HEK293T (cell line): ENCODE data around the gene ARL10.

Source experiments
- CTCF ChIA-PET: fragments of 350-600 bp; formaldehyde crosslinking; extraction: SDS; loops from one replicate; lab custom pipeline; 2021; ENCODE audit warnings: antibody characterized with exemption, inconsistent platforms; lab: Yijun Ruan, JAX
- POLR2A ChIA-PET: fragments of 350-600 bp; formaldehyde crosslinking; extraction: SDS; loops from one replicate; lab custom pipeline; 2020; ENCODE audit warnings: antibody characterized with exemption, inconsistent platforms; lab: Yijun Ruan, JAX
- DNase-seq: peaks from one replicate; pipeline ENCODE4 v3.0.0; 2012; ENCODE audit warnings: mixed read lengths; ENCODE audit errors: extremely low spot score
- ARNT ChIP-seq: fragments of 450-650 bp; IDR thresholded peaks from 2 replicates; pipeline ENCODE4 v1.6.1; 2017; ENCODE audit warnings: mild to moderate bottlenecking
- BHLHE40 ChIP-seq: fragments of 450-650 bp; IDR thresholded peaks from 2 replicates; pipeline ENCODE4 v1.6.1; 2016; ENCODE audit warnings: mild to moderate bottlenecking, moderate library complexity, borderline replicate concordance
- CTBP1 ChIP-seq: fragments of 450-650 bp; IDR thresholded peaks from 2 replicates; pipeline ENCODE4 v1.6.1; 2016; ENCODE audit warnings: borderline replicate concordance
- ELF4 ChIP-seq: fragments of 450-650 bp; IDR thresholded peaks from 2 replicates; pipeline ENCODE4 v1.6.1; 2017; ENCODE audit warnings: antibody characterized with exemption
- FOXA1 ChIP-seq: fragments of 450-650 bp; IDR thresholded peaks from 2 replicates; pipeline ENCODE4 v1.6.1; 2016; ENCODE audit warnings: mild to moderate bottlenecking
- FOXK2 ChIP-seq: fragments of 450-650 bp; IDR thresholded peaks from 2 replicates; pipeline ENCODE4 v1.6.1; 2016; ENCODE audit warnings: mild to moderate bottlenecking
- FOXM1 ChIP-seq: fragments of 450-650 bp; IDR thresholded peaks from 2 replicates; pipeline ENCODE4 v1.6.1; 2017; ENCODE audit warnings: mild to moderate bottlenecking, borderline replicate concordance
- HDGF ChIP-seq: fragments of 450-650 bp; IDR thresholded peaks from 2 replicates; pipeline ENCODE4 v1.6.1; 2017; ENCODE audit warnings: antibody characterized with exemption, borderline replicate concordance
- L3MBTL2 ChIP-seq: fragments of 450-650 bp; conservative IDR thresholded peaks from 2 replicates; pipeline ENCODE4 v1.6.1; 2016; ENCODE audit warnings: mild to moderate bottlenecking
- LEF1 ChIP-seq: fragments of 450-650 bp; IDR thresholded peaks from 2 replicates; pipeline ENCODE4 v1.6.1; 2017; ENCODE audit warnings: mild to moderate bottlenecking, borderline replicate concordance
- NFRKB ChIP-seq: fragments of 450-650 bp; IDR thresholded peaks from 2 replicates; pipeline ENCODE4 v1.6.1; 2016; ENCODE audit warnings: mild to moderate bottlenecking, moderate library complexity
- PKNOX1 ChIP-seq: fragments of 450-650 bp; IDR thresholded peaks from 2 replicates; pipeline ENCODE4 v1.6.1; 2016
- SP1 ChIP-seq: fragments of 450-650 bp; IDR thresholded peaks from 2 replicates; pipeline ENCODE4 v1.6.1; 2017
- SUZ12 ChIP-seq: fragments of 450-650 bp; IDR thresholded peaks from 2 replicates; pipeline ENCODE4 v1.6.1; 2016; ENCODE audit warnings: mild to moderate bottlenecking
- TARDBP ChIP-seq: fragments of 450-650 bp; IDR thresholded peaks from 2 replicates; pipeline ENCODE4 v1.6.1; 2016
- ZNF384 ChIP-seq: fragments of 450-650 bp; IDR thresholded peaks from 2 replicates; pipeline ENCODE4 v1.6.1; 2016

ARL10 gene

GRCh38 chr5:176352116-176352878 is 13.0 kb upstream of the ARL10 start:
- DNase-seq: no peak
- CTCF ChIA-PET: interaction anchor here (0.6 kb wide), 1 partner anchor 576 kb away, joined by 4 read pairs; no protein-coding TSS in a partner anchor
- POLR2A ChIA-PET: interaction anchor here (3.4 kb wide), 1 partner anchor 9 kb away, joined by 12 read pairs; the partner anchor contains the start of gene KIAA1191
- TF ChIP-seq FOXM1 (no peak), L3MBTL2 (no peak), NFRKB (no peak)

DNA sequence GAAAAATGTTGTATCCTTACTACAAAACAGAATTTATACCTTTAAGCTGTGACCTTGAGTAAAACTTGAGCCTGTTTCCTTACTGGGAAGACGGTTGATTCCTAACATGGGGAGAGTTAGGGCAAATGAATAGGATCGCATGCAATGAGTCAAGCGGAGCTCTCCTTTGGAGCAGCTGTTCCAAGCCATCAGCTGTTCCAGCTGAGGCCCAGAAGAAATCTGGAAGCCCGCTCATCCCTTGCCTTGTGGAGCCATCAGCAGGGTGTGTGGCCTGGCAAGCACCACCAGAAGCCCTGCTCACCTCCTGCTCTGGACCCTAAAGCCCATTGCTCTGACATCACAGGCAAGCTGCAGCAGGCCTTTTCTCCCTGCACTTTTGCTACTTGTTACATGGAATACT is 11.8 kb upstream of the ARL10 start:
- ChIA-PET POLR2A (interaction anchor here (3.4 kb wide), 1 partner anchor 8 kb away, joined by 12 read pairs; the partner anchor contains the start of gene KIAA1191), CTCF (interaction anchor here (0.8 kb wide), 1 partner anchor 623 kb away, joined by 4 read pairs; no protein-coding TSS in a partner anchor)
- TF ChIP-seq FOXM1 (no peak), TARDBP (no peak), CTBP1 (no peak), ZNF384 (no peak), FOXK2 (no peak), NFRKB (no peak), ARNT (no peak), FOXA1 (no peak)
- DNase-seq: no peak

GRCh38 chr5:176355400-176356178 is 9.7 kb upstream of the ARL10 start:
- no peak for DNase-seq
- ChIA-PET CTCF (interaction anchor here (0.6 kb wide), 1 partner anchor 629 kb away, joined by 3 read pairs; no protein-coding TSS in a partner anchor), POLR2A (interaction anchor here (1.2 kb wide), 1 partner anchor 33 kb away, joined by 4 read pairs; the partner anchor contains the start of genes HIGD2A and NOP16)
- TF ChIP-seq ELF4 (no peak), CTBP1 (no peak), L3MBTL2 (no peak), NFRKB (no peak), FOXK2 (no peak), TARDBP (no peak), PKNOX1 (no peak), SP1 (no peak), SUZ12 (no peak), ARNT (no peak), LEF1 (no peak), BHLHE40 (no peak), FOXA1 (no peak)

DNA sequence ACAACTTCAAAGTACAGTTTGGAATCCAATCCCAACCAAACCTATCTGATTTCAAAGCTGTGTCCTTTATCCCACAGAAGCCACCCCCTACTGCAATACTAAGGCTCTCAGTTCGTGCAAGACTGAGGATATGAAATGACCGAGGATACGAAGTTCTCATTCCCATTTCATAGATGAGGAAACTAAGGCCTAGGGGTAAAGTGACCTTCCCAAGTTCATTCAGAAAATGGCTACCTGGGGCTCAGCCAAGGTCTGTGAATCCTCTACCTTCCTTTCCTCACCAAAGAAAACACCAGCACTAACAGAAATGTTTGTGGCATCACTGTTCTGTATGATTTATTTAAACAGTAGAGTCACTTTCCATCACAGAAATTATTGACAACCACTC is 9.1 kb upstream of the ARL10 start:
- ChIA-PET POLR2A (no interaction called here), CTCF (no interaction called here)
- no peak for TF ChIP-seq FOXK2
- TF ChIP-seq FOXM1: no peak
- no peak for TF ChIP-seq CTBP1
- TF ChIP-seq NFRKB: no peak
- no peak for TF ChIP-seq LEF1
- TF ChIP-seq PKNOX1: no peak
- no peak for TF ChIP-seq TARDBP
- TF ChIP-seq L3MBTL2: no peak
- no peak for TF ChIP-seq BHLHE40
- no peak for TF ChIP-seq ELF4
- TF ChIP-seq SP1: no peak
- TF ChIP-seq ARNT: no peak
- TF ChIP-seq ZNF384: no peak
- TF ChIP-seq FOXA1: no peak
- no peak for TF ChIP-seq HDGF
- no peak for TF ChIP-seq SUZ12
- no peak for DNase-seq

DNA sequence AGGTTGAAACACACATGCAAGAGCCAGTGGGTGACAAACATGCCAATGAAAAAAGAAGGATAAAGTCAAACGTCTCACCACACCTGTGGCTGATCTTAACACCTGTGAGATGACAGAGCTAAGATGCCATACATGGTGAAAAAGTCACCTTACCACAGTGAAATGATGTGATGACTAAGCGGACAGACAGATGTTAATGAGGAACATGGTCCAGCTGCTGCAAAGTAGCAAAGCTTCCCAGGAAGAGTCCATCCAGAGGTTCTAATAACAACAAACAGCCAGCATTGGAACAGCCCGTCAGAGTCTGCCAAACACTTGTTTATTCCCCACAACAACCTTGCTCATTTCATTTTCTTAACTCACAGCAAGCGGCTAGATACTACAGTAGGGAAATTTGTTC is 5.6 kb upstream of the ARL10 start:
- DNase-seq: no peak
- ChIA-PET CTCF (no interaction called here), POLR2A (interaction anchor here (1.3 to 3.7 kb wide), 3 partner anchors 9 to 29 kb away, joined by 3 to 22 read pairs (median 7); partner anchors contain the start of genes HIGD2A and NOP16)
- no peak for TF ChIP-seq L3MBTL2
- TF ChIP-seq ARNT: no peak
- TF ChIP-seq FOXA1: no peak
- no peak for TF ChIP-seq SP1
- no peak for TF ChIP-seq BHLHE40
- TF ChIP-seq NFRKB: no peak
- no peak for TF ChIP-seq CTBP1
- TF ChIP-seq ELF4: no peak
- TF ChIP-seq ZNF384: no peak
- no peak for TF ChIP-seq HDGF
- TF ChIP-seq LEF1: no peak
- TF ChIP-seq FOXK2: no peak
- TF ChIP-seq SUZ12: no peak
- no peak for TF ChIP-seq FOXM1
- no peak for TF ChIP-seq TARDBP

- TF ChIP-seq FOXK2 (no peak), ARNT (no peak), FOXA1 (no peak), SP1 (no peak), SUZ12 (no peak)
- ChIA-PET POLR2A (interaction anchor here (0.7 to 3.7 kb wide), 8 partner anchors 8 to 183 kb away, joined by 3 to 22 read pairs (median 6); partner anchors contain the start of genes CLTB, HIGD2A and NOP16), CTCF (interaction anchor here (1.7 kb wide), 1 partner anchor 177 kb away, joined by 4 read pairs; no protein-coding TSS in a partner anchor)
- peak; percentile 44 for DNase-seq
Observed at GRCh38 chr5:176360894-176361436, 4.3 kb upstream of the ARL10 start.
